ENCODE measurements around the gene TNS3.

Gene TNS3

GRCh38 chr7:47326808-47327207 lies 255.1 kb downstream of the TNS3 start:
- Histone ChIP-seq H3K27me3 (ENCODE audit: insufficient read depth, low read depth, severe bottlenecking) (no peaks in the 10 kb centered on the region), H3K9me3 (ENCODE audit: severe bottlenecking) (no peaks in the 10 kb centered on the region), H3K36me3 (no peaks in the 10 kb centered on the region), H3K27ac (no peak overlapping the region), H3K4me3 (ENCODE audit: low read depth, low read length) (no peak overlapping the region)
- no peak for DNase-seq
- TF ChIP-seq, protein P1, sequence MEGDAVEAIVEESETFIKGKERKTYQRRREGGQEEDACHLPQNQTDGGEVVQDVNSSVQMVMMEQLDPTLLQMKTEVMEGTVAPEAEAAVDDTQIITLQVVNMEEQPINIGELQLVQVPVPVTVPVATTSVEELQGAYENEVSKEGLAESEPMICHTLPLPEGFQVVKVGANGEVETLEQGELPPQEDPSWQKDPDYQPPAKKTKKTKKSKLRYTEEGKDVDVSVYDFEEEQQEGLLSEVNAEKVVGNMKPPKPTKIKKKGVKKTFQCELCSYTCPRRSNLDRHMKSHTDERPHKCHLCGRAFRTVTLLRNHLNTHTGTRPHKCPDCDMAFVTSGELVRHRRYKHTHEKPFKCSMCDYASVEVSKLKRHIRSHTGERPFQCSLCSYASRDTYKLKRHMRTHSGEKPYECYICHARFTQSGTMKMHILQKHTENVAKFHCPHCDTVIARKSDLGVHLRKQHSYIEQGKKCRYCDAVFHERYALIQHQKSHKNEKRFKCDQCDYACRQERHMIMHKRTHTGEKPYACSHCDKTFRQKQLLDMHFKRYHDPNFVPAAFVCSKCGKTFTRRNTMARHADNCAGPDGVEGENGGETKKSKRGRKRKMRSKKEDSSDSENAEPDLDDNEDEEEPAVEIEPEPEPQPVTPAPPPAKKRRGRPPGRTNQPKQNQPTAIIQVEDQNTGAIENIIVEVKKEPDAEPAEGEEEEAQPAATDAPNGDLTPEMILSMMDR (IDR thresholded peaks at IDR 0.05; ENCODE audit: low read depth, low read length), result no peak

- Histone ChIP-seq H3K4me3 (ENCODE audit: low read depth, low read length) (no peak overlapping the region), H3K9me3 (ENCODE audit: severe bottlenecking) (no peaks in the 10 kb centered on the region), H3K27me3 (ENCODE audit: insufficient read depth, low read depth, severe bottlenecking) (no peaks in the 10 kb centered on the region), H3K36me3 (no peaks in the 10 kb centered on the region), H3K27ac (no peak overlapping the region)
- DNase-seq, result peak; percentile 40
- TF ChIP-seq, protein P1 (IDR thresholded peaks at IDR 0.05; ENCODE audit: low read depth, low read length), result peak; percentile 27
Measured at GRCh38 chr7:47326220-47326619, 255.7 kb downstream of the TNS3 start.

GRCh38 chr7:47325337-47325736 lies 256.6 kb downstream of the TNS3 start:
- H3K4me3 ChIP-seq (ENCODE audit: low read depth, low read length), result no peak overlapping the region
- no peaks in the 10 kb centered on the region for H3K27me3 ChIP-seq (ENCODE audit: insufficient read depth, low read depth, severe bottlenecking)
- TF ChIP-seq, protein P1 (IDR thresholded peaks at IDR 0.05; ENCODE audit: low read depth, low read length), result no peak
- H3K9me3 ChIP-seq (ENCODE audit: severe bottlenecking), result no peaks in the 10 kb centered on the region
- no peak overlapping the region for H3K27ac ChIP-seq
- DNase-seq, result no peak
- H3K36me3 ChIP-seq, result no peaks in the 10 kb centered on the region

DNA sequence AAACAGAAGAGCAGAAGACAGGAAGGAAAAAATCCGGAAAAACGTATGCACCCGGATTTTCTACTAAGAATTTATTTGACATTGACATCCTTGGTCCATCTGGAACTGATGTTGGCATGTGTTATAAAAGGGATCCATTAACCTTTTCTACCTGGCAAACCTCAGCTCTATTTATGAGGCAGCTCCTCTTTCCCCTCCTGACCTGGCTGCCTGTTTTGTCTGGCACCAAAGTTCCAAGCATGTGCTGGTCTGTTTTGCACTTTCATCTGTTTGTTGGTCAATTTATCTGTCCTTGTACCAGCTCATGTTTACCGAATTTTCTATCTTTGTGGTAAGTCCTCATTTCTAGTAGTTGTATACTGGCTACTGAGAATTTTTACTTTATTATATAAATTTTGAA lies 258.0 kb downstream of the TNS3 start:
- TF ChIP-seq, protein P1 (IDR thresholded peaks at IDR 0.05; ENCODE audit: low read depth, low read length), result no peak
- Histone ChIP-seq H3K4me3 (ENCODE audit: low read depth, low read length) (no peak overlapping the region), H3K9me3 (ENCODE audit: severe bottlenecking) (no peaks in the 10 kb centered on the region), H3K27me3 (ENCODE audit: insufficient read depth, low read depth, severe bottlenecking) (no peaks in the 10 kb centered on the region), H3K27ac (no peak overlapping the region), H3K36me3 (no peaks in the 10 kb centered on the region)
- DNase-seq, result no peak

DNA sequence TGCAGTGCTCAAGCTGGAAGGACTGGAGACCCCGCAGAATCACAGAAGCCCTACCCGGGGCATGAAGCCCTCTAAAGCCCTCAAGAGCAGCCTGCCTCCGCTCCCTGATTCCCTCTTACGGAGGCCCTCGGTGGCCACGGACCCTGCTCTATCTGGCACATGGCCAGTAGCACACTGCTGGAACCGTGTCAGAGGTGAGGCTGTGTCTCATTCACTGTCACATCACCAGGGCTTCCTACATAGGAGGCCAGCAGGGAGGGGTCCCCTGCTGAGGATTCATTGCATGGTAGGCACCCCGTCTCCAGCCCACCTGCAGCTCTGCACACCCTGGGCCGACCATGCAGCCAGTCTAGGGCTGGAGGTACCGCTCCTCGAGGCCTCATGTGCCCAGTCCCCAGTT lies 259.2 kb downstream of the TNS3 start:
- no peak for DNase-seq
- Histone ChIP-seq H3K27me3 (ENCODE audit: insufficient read depth, low read depth, severe bottlenecking) (no peaks in the 10 kb centered on the region), H3K27ac (no peak overlapping the region), H3K4me3 (ENCODE audit: low read depth, low read length) (no peak overlapping the region), H3K36me3 (no peaks in the 10 kb centered on the region), H3K9me3 (ENCODE audit: severe bottlenecking) (no peaks in the 10 kb centered on the region)
- TF ChIP-seq, protein P1 (IDR thresholded peaks at IDR 0.05; ENCODE audit: low read depth, low read length), result no peak

DNA sequence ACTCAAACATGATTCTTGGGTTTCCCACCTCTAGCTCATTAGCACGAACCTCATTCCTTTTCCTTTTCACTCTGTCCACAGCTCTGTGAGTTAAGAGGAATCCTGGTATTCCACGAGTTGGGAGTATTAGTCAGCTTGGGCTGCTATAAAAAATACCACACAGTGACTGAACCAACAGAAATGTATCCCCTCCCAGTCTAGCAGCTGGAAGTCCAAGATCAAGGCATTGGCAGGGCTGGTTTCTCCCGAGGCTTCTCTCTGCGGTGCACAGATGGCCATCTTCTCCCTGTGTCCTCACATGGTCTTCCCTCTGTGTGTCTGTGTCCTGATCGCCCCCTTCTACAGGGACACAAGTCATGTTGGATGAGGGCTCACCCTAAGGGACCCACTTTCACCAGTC lies 261.6 kb downstream of the TNS3 start:
- DNase-seq, result no peak

More for the DNA sequence above, 261.6 kb downstream of the TNS3 start:
- Histone ChIP-seq H3K27ac (no peak overlapping the region), H3K9me3 (ENCODE audit: severe bottlenecking) (no peaks in the 10 kb centered on the region), H3K27me3 (ENCODE audit: insufficient read depth, low read depth, severe bottlenecking) (no peaks in the 10 kb centered on the region), H3K36me3 (no peaks in the 10 kb centered on the region), H3K4me3 (ENCODE audit: low read depth, low read length) (no peak overlapping the region)
- TF ChIP-seq, protein P1 (IDR thresholded peaks at IDR 0.05; ENCODE audit: low read depth, low read length), result no peak
